SU-DHL-6 (cell line): Measurements from ENCODE around the gene GNRH2.

Source experiments
- H2AFZ ChIP-seq: fragments of 200-600 bp; sonication (generic); 2 replicates; pipeline ENCODE4 v1.6.1; 2014; ENCODE audit warnings: low read depth, mild to moderate bottlenecking, moderate library complexity, mixed read lengths, antibody characterized with exemption, low read length; ENCODE audit not compliant: severe bottlenecking
- H3F3A ChIP-seq: fragments of 200-600 bp; shearing (Covaris generic); 2 replicates; pipeline ENCODE4 v1.6.0; 2016; ENCODE audit warnings: antibody characterized with exemption, mild to moderate bottlenecking; ENCODE audit not compliant: insufficient read depth
- H3K27ac ChIP-seq: fragments of 200-600 bp; sonication (generic); 2 replicates; pipeline ENCODE4 v1.5.1; 2016; ENCODE audit warnings: low read depth, mild to moderate bottlenecking, low read length, moderate library complexity, mixed read lengths
- H3K27me3 ChIP-seq: fragments of 200-600 bp; sonication (generic), shearing (Covaris generic); 2 replicates; pipeline ENCODE4 v1.6.0; 2014; ENCODE audit warnings: mild to moderate bottlenecking, low read length
- H3K36me3 ChIP-seq: fragments of 200-600 bp; sonication (generic); 2 replicates; pipeline ENCODE4 v1.6.1; 2014; ENCODE audit warnings: mild to moderate bottlenecking, low read length, mixed read lengths
- H3K4me2 ChIP-seq: fragments of 300-600, 200-600 bp; shearing (Covaris generic), sonication (generic); 2 replicates; pipeline ENCODE4 v1.6.0; 2014; ENCODE audit warnings: low read length, low read depth, mild to moderate bottlenecking; ENCODE audit not compliant: poor library complexity, severe bottlenecking
- H3K4me3 ChIP-seq: fragments of 200-600 bp; sonication (generic); 2 replicates; pipeline ENCODE4 v1.5.1; 2014; ENCODE audit warnings: antibody characterized with exemption, low read length, mild to moderate bottlenecking, mixed read lengths; ENCODE audit not compliant: insufficient read depth, poor library complexity, severe bottlenecking
- H3K79me2 ChIP-seq: fragments of 200-600 bp; sonication (generic); 2 replicates; pipeline ENCODE4 v1.6.1; 2014; ENCODE audit warnings: mild to moderate bottlenecking, low read length, moderate library complexity; ENCODE audit not compliant: insufficient read depth
- H3K9ac ChIP-seq: fragments of 200-600 bp; sonication (generic); 2 replicates; pipeline ENCODE4 v1.7.0; 2014; ENCODE audit warnings: mild to moderate bottlenecking, low read length
- H3K9me2 ChIP-seq: fragments of 200-600 bp; sonication (generic); replicated peaks from 2 replicates; pipeline ENCODE4 v1.6.1; 2014; ENCODE audit warnings: low read length; ENCODE audit not compliant: insufficient read depth
- H3K9me3 ChIP-seq: fragments of 200-600 bp; sonication (generic); 2 replicates; pipeline ENCODE4 v1.6.1; 2014; ENCODE audit warnings: low read length, mixed read lengths; ENCODE audit not compliant: insufficient read depth
- H4K20me1 ChIP-seq: fragments of 200-600 bp; sonication (generic); 2 replicates; pipeline ENCODE4 v1.6.1; 2014; ENCODE audit warnings: low read depth, mild to moderate bottlenecking, antibody characterized with exemption, low read length, moderate library complexity, mixed read lengths
- CTCF ChIP-seq: fragments of 200-600 bp; sonication (generic); IDR thresholded peaks from one replicate; pipeline ENCODE4 v1.5.1; 2017; ENCODE audit warnings: antibody characterized with exemption, mild to moderate bottlenecking, low read length, moderate library complexity; ENCODE audit not compliant: insufficient read depth, poor library complexity, severe bottlenecking
- EZH2phosphoT487 ChIP-seq: fragments of 200-600 bp; sonication (generic), shearing (Covaris generic); conservative IDR thresholded peaks from 2 replicates; pipeline ENCODE4 v1.6.1; 2018; ENCODE audit warnings: mild to moderate bottlenecking, antibody characterized with exemption, low read length, moderate library complexity, mixed read lengths

Gene GNRH2

GRCh38 chr20:3043322-3043721, at the start of gene GNRH2:
Gene GNRH2, plus strand, starts transcription at chr20:3043622. Its CDS starts 793 bp downstream, at chr20:3044415.
- Histone ChIP-seq H3K36me3 (no peaks in the 10 kb centered on the region; the same call in 1 of the 2 replicates), H3K27ac (no peak within 1 kb of the TSS), H3K4me2 (no peak within 1 kb of the TSS), H4K20me1 (no peaks in the 10 kb centered on the region), H2AFZ (no peak within 1 kb of the TSS), H3F3A (no peaks in the 10 kb centered on the region), H3K4me3 (no peak within 1 kb of the TSS), H3K9me3 (no peaks in the 10 kb centered on the region), H3K9me2 (no peaks in the 10 kb centered on the region), H3K9ac (no peak within 1 kb of the TSS), H3K79me2 (peaks cover 9% of the 10 kb centered on the region), H3K27me3 (no peaks in the 10 kb centered on the region)
- no peak for TF ChIP-seq EZH2phosphoT487
- TF ChIP-seq CTCF = no peak

- peaks cover 5% of the 10 kb centered on the region; the same call in 1 of the 2 replicates for H3F3A ChIP-seq
Measured at GRCh38 chr20:2995796-2996195, 47.6 kb upstream of the GNRH2 start.

GRCh38 chr20:2998728-2999127, 44.7 kb upstream of the GNRH2 start:
- TF ChIP-seq CTCF (no peak), EZH2phosphoT487 (no peak)
- Histone ChIP-seq H3K9me3 (no peaks in the 10 kb centered on the region), H3K4me3 (no peak overlapping the region), H3K27ac (no peak overlapping the region), H3K27me3 (no peaks in the 10 kb centered on the region), H3F3A (peaks cover 5% of the 10 kb centered on the region; the same call in 1 of the 2 replicates), H3K9ac (no peak overlapping the region), H4K20me1 (no peaks in the 10 kb centered on the region), H3K79me2 (no peaks in the 10 kb centered on the region), H3K36me3 (no peaks in the 10 kb centered on the region), H3K4me2 (no peak overlapping the region), H2AFZ (no peak overlapping the region), H3K9me2 (no peaks in the 10 kb centered on the region)

More at GRCh38 chr20:2995796-2996195, 47.6 kb upstream of the GNRH2 start:
- Histone ChIP-seq H3K27ac (no peak overlapping the region), H2AFZ (no peak overlapping the region), H4K20me1 (no peaks in the 10 kb centered on the region), H3K4me2 (no peak overlapping the region), H3K9me3 (no peaks in the 10 kb centered on the region), H3K79me2 (no peaks in the 10 kb centered on the region), H3K4me3 (no peak overlapping the region), H3K27me3 (no peaks in the 10 kb centered on the region), H3K9me2 (no peaks in the 10 kb centered on the region), H3K9ac (no peak overlapping the region), H3K36me3 (no peaks in the 10 kb centered on the region)
- TF ChIP-seq EZH2phosphoT487 (no peak), CTCF (no peak)
